ENCODE measurements around the gene FOXD4L6. TPM values are rescaled to one million over a fixed set of nuclear protein-coding genes. Genes with fewer than 3 reads are reported as not detected.

The FOXD4L6 gene
- total RNA-seq, 1 donor, result not detected

Other genes starting within 250 kb of the FOXD4L6 start
- 1.7 and 8.7 TPM in 2 replicates for gene ZNG1F, start 60.6 kb upstream of the FOXD4L6 start, total RNA-seq (ENCODE audit: low replicate concordance)